Sigmoid colon (tissue), 4 donors: Measurements from ENCODE around the gene NUDT2.

ENCODE experiments used
- CTCF ChIP-seq, 4 experiments: fragments of 450-650 bp in 3 of 4; fragments of 200-600 bp in 1 of 4; IDR thresholded peaks; one replicate each; pipeline ENCODE4 v1.5.1; 2016 to 2019; ENCODE audit warnings: antibody characterized with exemption in 4 of 4, mild to moderate bottlenecking in 3 of 4, moderate library complexity in 2 of 4
- EP300 ChIP-seq, 4 donors: sonication (generic); formaldehyde crosslinking; IDR thresholded peaks; one replicate each; pipeline ENCODE4 v1.6.1; 2017; ENCODE audit warnings: antibody characterized with exemption in 4 of 4

DNA sequence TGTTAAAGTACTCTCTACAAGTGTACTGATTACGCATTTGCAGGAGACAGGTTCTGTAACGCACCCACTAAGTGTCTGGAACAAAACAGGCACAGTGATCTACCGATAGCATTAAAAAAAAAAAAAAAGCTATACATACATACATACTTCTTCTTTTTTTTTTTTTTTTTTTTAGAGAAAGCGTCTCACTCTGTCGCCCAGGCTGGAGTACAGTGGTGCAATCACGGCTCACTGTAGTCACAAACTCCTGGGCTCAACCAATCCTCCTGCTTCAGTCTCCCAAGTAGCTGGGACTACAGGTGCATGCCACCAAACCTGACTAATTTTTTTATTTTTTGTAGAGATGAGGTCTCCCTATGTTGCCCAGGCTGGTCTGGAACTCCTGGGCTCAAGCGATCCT is 7.9 kb upstream of the NUDT2 start:
- TF ChIP-seq EP300 (IDR thresholded peaks at IDR 0.05) (no peak), CTCF (IDR thresholded peaks at IDR 0.05) (no peak)
